Activated T-cell treated with anti-CD3 and anti-CD28 coated beads, Interleukin-2, amount 50 U/mL, for 4 hours (primary cell): ENCODE data around the gene ARHGEF9. TPM values are rescaled to one million over a fixed set of nuclear protein-coding genes. Genes with fewer than 3 reads are reported as not detected.

Experiments used
- ATAC-seq, 2 donors: fragments of 200-7000 bp; cut with Tn5 transposase; one replicate each; pipeline ENCODE4 v1.10.0; 2021
- DNase-seq: peaks from one replicate; pipeline ENCODE4 v3.0.0-alpha.2; 2020
- H3K27me3 Mint-ChIP-seq: one replicate; pipeline ENCODE4 v1.8.0; 2021; ENCODE audit warnings: low read depth, mixed read lengths
- H3K36me3 Mint-ChIP-seq: one replicate; pipeline ENCODE4 v1.8.0; 2022; ENCODE audit warnings: mixed read lengths; ENCODE audit not compliant: insufficient read depth
- H3K4me1 Mint-ChIP-seq: one replicate; pipeline ENCODE4 v1.8.0; 2021; ENCODE audit warnings: low read depth, mixed read lengths
- H3K4me3 Mint-ChIP-seq: one replicate; pipeline ENCODE4 v1.8.0; 2021; ENCODE audit warnings: mild to moderate bottlenecking, moderate library complexity, mixed read lengths
- H3K9me3 Mint-ChIP-seq: one replicate; pipeline ENCODE4 v1.8.0; 2021; ENCODE audit warnings: mixed read lengths
- total RNA-seq, 3 donors: library from RNA; stranded (reverse); gene quantifications; one replicate each; pipeline ENCODE4 v1.2.1, GENCODE V29; 2021

ARHGEF9 gene
- total RNA-seq, 3 donors from 2014 or later, result 7.8 to 9.6 (median 9.5) TPM

GRCh38 chrX:63737131-63737921 is 47.7 kb downstream of the ARHGEF9 start:
- ATAC-seq, result no peak
- no peak for DNase-seq
- no peaks in the 10 kb centered on the region for H3K36me3 Mint-ChIP-seq
- H3K9me3 Mint-ChIP-seq, result no peaks in the 10 kb centered on the region
- no peaks in the 10 kb centered on the region for H3K27me3 Mint-ChIP-seq
- H3K4me1 Mint-ChIP-seq, result peaks cover 7% of the 10 kb centered on the region
- no peak overlapping the region for H3K4me3 Mint-ChIP-seq

GRCh38 chrX:63735882-63736281 is 49.1 kb downstream of the ARHGEF9 start:
- H3K9me3 Mint-ChIP-seq, result no peaks in the 10 kb centered on the region
- ATAC-seq (no peak), DNase-seq (no peak)
- no peaks in the 10 kb centered on the region for H3K36me3 Mint-ChIP-seq
- H3K27me3 Mint-ChIP-seq, result no peaks in the 10 kb centered on the region
- peaks cover 6% of the 10 kb centered on the region for H3K4me1 Mint-ChIP-seq
- H3K4me3 Mint-ChIP-seq, result no peak overlapping the region

GRCh38 chrX:63720293-63720692 is 64.7 kb downstream of the ARHGEF9 start:
- Mint-ChIP-seq H3K4me1 (no peaks in the 10 kb centered on the region), H3K9me3 (no peaks in the 10 kb centered on the region), H3K36me3 (peaks cover 23% of the 10 kb centered on the region), H3K4me3 (no peak overlapping the region), H3K27me3 (no peaks in the 10 kb centered on the region)
- DNase-seq (no peak), ATAC-seq (no peak)

GRCh38 chrX:63719633-63720032 is 65.4 kb downstream of the ARHGEF9 start:
- Mint-ChIP-seq H3K36me3 (peaks cover 23% of the 10 kb centered on the region), H3K27me3 (no peaks in the 10 kb centered on the region), H3K4me1 (no peaks in the 10 kb centered on the region), H3K9me3 (no peaks in the 10 kb centered on the region), H3K4me3 (no peak overlapping the region)
- no peak for ATAC-seq
- no peak for DNase-seq

GRCh38 chrX:63718010-63718694 is 66.9 kb downstream of the ARHGEF9 start:
- ATAC-seq (no peak), DNase-seq (no peak)
- H3K27me3 Mint-ChIP-seq, result no peaks in the 10 kb centered on the region
- H3K9me3 Mint-ChIP-seq, result no peaks in the 10 kb centered on the region
- peaks cover 27% of the 10 kb centered on the region for H3K36me3 Mint-ChIP-seq
- no peak overlapping the region for H3K4me3 Mint-ChIP-seq
- H3K4me1 Mint-ChIP-seq, result no peaks in the 10 kb centered on the region

GRCh38 chrX:63713526-63713925 is 71.5 kb downstream of the ARHGEF9 start:
- Mint-ChIP-seq H3K4me3 (no peak overlapping the region), H3K36me3 (peaks cover 22% of the 10 kb centered on the region), H3K27me3 (no peaks in the 10 kb centered on the region), H3K4me1 (no peaks in the 10 kb centered on the region), H3K9me3 (no peaks in the 10 kb centered on the region)
- no peak for DNase-seq
- ATAC-seq, result no peak

- no peaks in the 10 kb centered on the region for H3K9me3 Mint-ChIP-seq
- DNase-seq (no peak), ATAC-seq (no peak)
- H3K27me3 Mint-ChIP-seq, result no peaks in the 10 kb centered on the region
- H3K4me3 Mint-ChIP-seq, result no peak overlapping the region
- peaks cover 28% of the 10 kb centered on the region for H3K36me3 Mint-ChIP-seq
- no peaks in the 10 kb centered on the region for H3K4me1 Mint-ChIP-seq
Observed at GRCh38 chrX:63708801-63709200, 76.2 kb downstream of the ARHGEF9 start.

- Mint-ChIP-seq H3K4me1 (no peaks in the 10 kb centered on the region), H3K9me3 (no peaks in the 10 kb centered on the region), H3K4me3 (no peak overlapping the region), H3K27me3 (no peaks in the 10 kb centered on the region), H3K36me3 (peaks cover 43% of the 10 kb centered on the region)
- ATAC-seq (no peak), DNase-seq (no peak)
Observed at GRCh38 chrX:63702556-63702955, 82.5 kb downstream of the ARHGEF9 start.

GRCh38 chrX:63686878-63687714 is 97.9 kb downstream of the ARHGEF9 start:
- DNase-seq (no peak), ATAC-seq (peak in 1 of 2 donors; percentile 46)
- H3K4me3 Mint-ChIP-seq, result no peak overlapping the region
- peaks cover 9% of the 10 kb centered on the region for H3K9me3 Mint-ChIP-seq
- H3K27me3 Mint-ChIP-seq, result no peaks in the 10 kb centered on the region
- H3K4me1 Mint-ChIP-seq, result no peaks in the 10 kb centered on the region
- H3K36me3 Mint-ChIP-seq, result peaks cover 30% of the 10 kb centered on the region

GRCh38 chrX:63680423-63680822 is 104.6 kb downstream of the ARHGEF9 start:
- Mint-ChIP-seq H3K27me3 (no peaks in the 10 kb centered on the region), H3K4me1 (no peaks in the 10 kb centered on the region)

GRCh38 chrX:63679432-63679831 is 105.6 kb downstream of the ARHGEF9 start:
- H3K4me3 Mint-ChIP-seq, result no peak overlapping the region
- H3K36me3 Mint-ChIP-seq, result peaks cover 28% of the 10 kb centered on the region
- DNase-seq (no peak), ATAC-seq (no peak)
- H3K9me3 Mint-ChIP-seq, result no peaks in the 10 kb centered on the region
- no peaks in the 10 kb centered on the region for H3K4me1 Mint-ChIP-seq
- no peaks in the 10 kb centered on the region for H3K27me3 Mint-ChIP-seq

More at GRCh38 chrX:63680423-63680822, 104.6 kb downstream of the ARHGEF9 start:
- Mint-ChIP-seq H3K4me3 (no peak overlapping the region), H3K9me3 (no peaks in the 10 kb centered on the region), H3K36me3 (peaks cover 28% of the 10 kb centered on the region)
- ATAC-seq (no peak), DNase-seq (no peak)

GRCh38 chrX:63675716-63676115 is 109.3 kb downstream of the ARHGEF9 start:
- Mint-ChIP-seq H3K27me3 (no peaks in the 10 kb centered on the region), H3K4me1 (no peaks in the 10 kb centered on the region), H3K4me3 (no peak overlapping the region), H3K9me3 (no peaks in the 10 kb centered on the region), H3K36me3 (peaks cover 24% of the 10 kb centered on the region)
- ATAC-seq (no peak), DNase-seq (no peak)

GRCh38 chrX:63673896-63674295 is 111.1 kb downstream of the ARHGEF9 start:
- ATAC-seq, result no peak
- DNase-seq, result no peak
- H3K4me3 Mint-ChIP-seq, result no peak overlapping the region
- no peaks in the 10 kb centered on the region for H3K9me3 Mint-ChIP-seq
- H3K36me3 Mint-ChIP-seq, result peaks cover 19% of the 10 kb centered on the region
- H3K27me3 Mint-ChIP-seq, result no peaks in the 10 kb centered on the region
- no peaks in the 10 kb centered on the region for H3K4me1 Mint-ChIP-seq

- no peak for ATAC-seq
- H3K36me3 Mint-ChIP-seq, result peaks cover 23% of the 10 kb centered on the region
Observed at GRCh38 chrX:63664741-63665140, 120.3 kb downstream of the ARHGEF9 start.

More at GRCh38 chrX:63664741-63665140, 120.3 kb downstream of the ARHGEF9 start:
- Mint-ChIP-seq H3K9me3 (no peaks in the 10 kb centered on the region), H3K4me3 (no peak overlapping the region), H3K4me1 (no peaks in the 10 kb centered on the region), H3K27me3 (no peaks in the 10 kb centered on the region)
- DNase-seq, result no peak
